ENCODE data around the gene PRKCH. TPM values are rescaled to one million over a fixed set of nuclear protein-coding genes. Genes with fewer than 3 reads are reported as not detected.

PRKCH gene
- total and polyA plus RNA-seq, 2 experiments from 2014 or later: 2.4 to 3.5 TPM

DNA sequence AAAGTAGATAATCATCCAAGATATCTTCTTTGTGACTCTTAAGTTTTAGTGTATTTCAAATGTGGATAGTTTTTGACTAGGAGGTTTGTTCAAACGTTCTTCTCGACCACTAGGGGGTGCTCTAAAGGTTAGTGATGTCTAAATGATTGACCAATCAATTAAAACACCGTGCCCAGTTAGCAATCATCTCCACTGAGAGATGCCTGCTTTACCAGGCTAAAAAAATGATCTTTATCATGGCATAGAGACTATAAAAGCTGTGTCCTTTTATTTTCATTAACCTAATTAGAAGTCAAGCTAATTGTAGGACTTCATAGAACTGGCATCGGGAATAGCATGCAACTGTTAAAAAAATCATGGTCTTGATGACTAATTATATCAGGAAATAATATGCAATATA, 153.9 kb downstream of the PRKCH start:
- WGBS, 2 experiments (ENCODE audit: low coverage in 1 of 2, low lambda C conversion rate in 2 of 2, missing lambda C conversion rate in 2 of 2): 25 to 26% methylated on average over 4 of the region's 4 CpGs
- no peak overlapping the region for H2AFZ ChIP-seq
- peak overlapping the region; percentile 94 for H3K27ac ChIP-seq
- no peak overlapping the region for H3K4me3 ChIP-seq
- no peaks in the 10 kb centered on the region for H3K9me2 ChIP-seq (ENCODE audit: insufficient read depth)
- H3F3A ChIP-seq (ENCODE audit: insufficient read depth): peaks cover 58% of the 10 kb centered on the region
- H4K20me1 ChIP-seq (ENCODE audit: insufficient read depth): no peaks in the 10 kb centered on the region
- TF ChIP-seq EZH2phosphoT487 (IDR thresholded peaks at IDR 0.05; ENCODE audit: insufficient read depth, low read depth) (no peak), EZH2 (IDR thresholded peaks at IDR 0.05; ENCODE audit: insufficient read depth, poor library complexity, severe bottlenecking) (no peak)
- no peaks in the 10 kb centered on the region for H3K36me3 ChIP-seq (ENCODE audit: low read depth)
- peak overlapping the region; percentile 31 for H3K4me2 ChIP-seq (ENCODE audit: unreplicated experiment)
- H3K4me1 ChIP-seq (ENCODE audit: insufficient read depth): peaks cover 70% of the 10 kb centered on the region
- H3K9me3 ChIP-seq (ENCODE audit: low read depth): no peaks in the 10 kb centered on the region
- peak overlapping the region; percentile 74; the same call in 1 of the 2 replicates for H3K9ac ChIP-seq
- DNase-seq: peak; percentile 88
- in situ Hi-C loops (cut with MboI): no loop called here
- H3K79me2 ChIP-seq (ENCODE audit: insufficient read depth): peaks cover 63% of the 10 kb centered on the region
- H3K27me3 ChIP-seq (replicated peaks; ENCODE audit: insufficient read depth): no peaks in the 10 kb centered on the region

DNA sequence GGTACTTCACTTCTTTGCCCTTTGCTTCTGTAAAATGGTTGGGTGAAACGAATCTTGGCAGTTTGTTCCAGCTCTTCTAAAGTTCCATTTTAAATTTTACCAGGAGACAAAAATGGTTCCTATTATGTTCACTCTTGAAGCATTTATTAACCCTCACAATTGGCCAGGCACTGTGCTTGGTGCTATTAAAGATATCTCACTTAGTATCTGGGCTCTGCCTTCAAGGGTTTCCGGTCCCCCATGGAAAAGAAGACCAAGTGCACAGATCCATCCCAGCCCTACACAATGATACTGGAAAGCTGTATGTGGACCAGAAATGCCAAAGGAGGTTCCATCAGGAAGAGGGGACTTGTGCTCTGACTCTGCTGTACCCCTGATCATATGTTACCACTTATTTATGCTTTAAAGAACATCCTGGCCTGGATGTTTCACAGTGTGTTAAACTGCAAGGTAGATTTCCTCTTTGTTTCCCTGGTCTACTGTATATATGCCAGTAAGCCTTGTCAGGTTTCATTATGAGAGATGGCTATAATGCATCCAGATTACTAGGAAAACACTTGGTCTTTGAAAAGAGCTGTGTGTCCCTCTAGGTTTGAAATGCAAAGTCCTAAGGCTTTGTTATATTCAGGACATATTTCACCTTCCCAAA, 154.8 kb downstream of the PRKCH start:
- H3F3A ChIP-seq (ENCODE audit: insufficient read depth): peaks cover 54% of the 10 kb centered on the region
- peak overlapping the region; percentile 39 for H2AFZ ChIP-seq

DNA sequence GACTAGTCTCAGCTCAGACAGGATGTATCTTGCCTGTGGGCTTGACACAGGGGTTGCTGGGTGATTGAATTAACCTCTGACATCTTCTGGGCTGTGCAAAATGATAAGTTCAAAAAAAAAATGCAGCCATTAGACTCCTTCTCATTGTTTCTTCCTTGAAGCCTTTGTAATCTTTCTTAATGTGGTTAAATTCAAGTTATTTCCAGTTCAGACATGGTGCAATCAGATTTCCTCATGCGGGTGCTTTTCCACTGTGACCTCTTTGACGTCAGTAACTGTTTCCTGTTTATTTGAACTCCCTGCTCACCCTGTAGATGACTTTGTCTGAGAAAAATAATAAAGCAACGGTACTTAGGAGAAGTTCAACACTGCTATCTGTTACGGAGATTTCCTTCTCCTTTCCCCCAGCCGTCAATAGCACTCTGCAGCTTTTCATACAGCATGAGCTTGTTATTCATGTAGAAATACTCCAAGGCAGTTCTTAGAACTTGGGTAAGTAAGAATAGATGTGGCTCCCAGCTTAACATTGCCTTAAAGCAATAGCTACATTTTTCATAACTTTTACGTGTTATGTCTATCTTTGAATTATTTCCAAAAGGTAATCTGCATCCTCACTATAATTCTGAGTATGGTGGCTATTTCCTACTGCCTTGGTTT, 155.5 kb downstream of the PRKCH start:
- peak overlapping the region; percentile 39 for H2AFZ ChIP-seq
- 35 to 37% methylated on average over 6 of the region's 6 CpGs for WGBS, 2 experiments (ENCODE audit: low coverage in 1 of 2, low lambda C conversion rate in 2 of 2, missing lambda C conversion rate in 2 of 2)
- peak overlapping the region; percentile 50 for H3K4me2 ChIP-seq (ENCODE audit: unreplicated experiment)
- H4K20me1 ChIP-seq (ENCODE audit: insufficient read depth): no peaks in the 10 kb centered on the region
- H3K27ac ChIP-seq: peak overlapping the region; percentile 94
- H3K4me1 ChIP-seq (ENCODE audit: insufficient read depth): peaks cover 59% of the 10 kb centered on the region
- in situ Hi-C loops (cut with MboI): no loop called here
- H3K27me3 ChIP-seq (replicated peaks; ENCODE audit: insufficient read depth): no peaks in the 10 kb centered on the region
- no peak overlapping the region; the same call in 1 of the 2 replicates for H3K4me3 ChIP-seq
- peak; percentile 85 for DNase-seq
- no peaks in the 10 kb centered on the region for H3K36me3 ChIP-seq (ENCODE audit: low read depth)
- H3K9me2 ChIP-seq (ENCODE audit: insufficient read depth): no peaks in the 10 kb centered on the region
- H3F3A ChIP-seq (ENCODE audit: insufficient read depth): peaks cover 48% of the 10 kb centered on the region
- no peaks in the 10 kb centered on the region for H3K9me3 ChIP-seq (ENCODE audit: low read depth)
- H3K79me2 ChIP-seq (ENCODE audit: insufficient read depth): peaks cover 50% of the 10 kb centered on the region
- H3K9ac ChIP-seq: peak overlapping the region; percentile 74
- TF ChIP-seq EZH2 (IDR thresholded peaks at IDR 0.05; ENCODE audit: insufficient read depth, poor library complexity, severe bottlenecking) (no peak), EZH2phosphoT487 (IDR thresholded peaks at IDR 0.05; ENCODE audit: insufficient read depth, low read depth) (no peak)

More for the DNA sequence above, 154.8 kb downstream of the PRKCH start:
- no peak for TF ChIP-seq EZH2phosphoT487 (IDR thresholded peaks at IDR 0.05; ENCODE audit: insufficient read depth, low read depth)
- TF ChIP-seq EZH2 (IDR thresholded peaks at IDR 0.05; ENCODE audit: insufficient read depth, poor library complexity, severe bottlenecking): no peak
- Histone ChIP-seq H3K27ac (peak overlapping the region; percentile 94), H3K27me3 (replicated peaks; ENCODE audit: insufficient read depth) (no peaks in the 10 kb centered on the region), H3K4me1 (ENCODE audit: insufficient read depth) (peaks cover 65% of the 10 kb centered on the region), H3K9me2 (ENCODE audit: insufficient read depth) (no peaks in the 10 kb centered on the region), H3K79me2 (ENCODE audit: insufficient read depth) (peaks cover 56% of the 10 kb centered on the region), H3K4me3 (no peak overlapping the region), H3K9ac (peak overlapping the region; percentile 74), H3K36me3 (ENCODE audit: low read depth) (no peaks in the 10 kb centered on the region), H4K20me1 (ENCODE audit: insufficient read depth) (no peaks in the 10 kb centered on the region), H3K9me3 (ENCODE audit: low read depth) (no peaks in the 10 kb centered on the region), H3K4me2 (ENCODE audit: unreplicated experiment) (peak overlapping the region; percentile 50)
- in situ Hi-C loops (cut with MboI): no loop called here
- peak; percentile 9 for DNase-seq
- 94 to 100% methylated on average over 2 of the region's 2 CpGs for WGBS, 2 experiments (ENCODE audit: low coverage in 1 of 2, low lambda C conversion rate in 2 of 2, missing lambda C conversion rate in 2 of 2)

DNA sequence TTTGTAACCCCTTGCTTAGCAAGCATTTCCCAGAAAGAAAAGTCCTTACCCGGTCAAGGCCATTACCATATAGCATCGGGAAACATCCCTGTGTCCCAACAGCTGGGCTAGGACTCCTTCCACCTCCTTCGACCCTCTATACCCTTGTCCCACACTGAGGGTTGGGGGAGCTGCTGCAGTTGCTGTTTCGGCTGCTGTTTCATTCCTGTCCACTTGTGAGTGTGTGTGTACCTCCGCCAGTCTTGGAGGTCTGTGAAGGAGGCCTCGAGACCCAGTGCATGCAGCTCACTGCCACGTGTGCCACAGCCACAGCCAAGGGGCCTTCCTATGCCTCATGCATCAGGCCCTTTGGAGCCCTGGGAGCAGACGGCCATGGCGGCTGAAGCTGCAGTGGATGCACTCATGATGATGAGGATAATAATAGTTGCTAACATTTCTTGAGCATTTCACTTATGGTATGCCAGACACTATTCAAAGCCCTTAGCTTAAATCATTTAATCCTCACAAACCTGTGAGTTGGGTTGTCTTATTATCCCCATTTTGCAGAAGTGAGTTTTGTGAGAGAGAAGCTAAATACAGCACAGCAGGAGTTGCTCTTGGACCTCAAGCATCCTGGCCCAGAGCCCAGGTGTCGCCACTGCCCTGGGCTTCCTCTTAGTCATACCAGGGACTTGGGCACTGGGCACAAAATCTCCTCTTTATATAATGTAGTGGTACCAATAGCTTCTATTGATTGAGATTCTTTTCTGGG, 156.5 kb downstream of the PRKCH start:
- Histone ChIP-seq H3K9me3 (ENCODE audit: low read depth) (no peaks in the 10 kb centered on the region), H3K9ac (peak overlapping the region; percentile 74; the same call in 1 of the 2 replicates), H3K4me2 (ENCODE audit: unreplicated experiment) (no peak overlapping the region), H3K9me2 (ENCODE audit: insufficient read depth) (no peaks in the 10 kb centered on the region), H3K79me2 (ENCODE audit: insufficient read depth) (peaks cover 49% of the 10 kb centered on the region), H4K20me1 (ENCODE audit: insufficient read depth) (no peaks in the 10 kb centered on the region), H3F3A (ENCODE audit: insufficient read depth) (peaks cover 40% of the 10 kb centered on the region), H3K4me3 (no peak overlapping the region), H3K4me1 (ENCODE audit: insufficient read depth) (peaks cover 52% of the 10 kb centered on the region), H2AFZ (no peak overlapping the region), H3K27me3 (replicated peaks; ENCODE audit: insufficient read depth) (no peaks in the 10 kb centered on the region), H3K27ac (peak overlapping the region; percentile 94), H3K36me3 (ENCODE audit: low read depth) (no peaks in the 10 kb centered on the region)
- WGBS, 2 experiments (ENCODE audit: low coverage in 1 of 2, low lambda C conversion rate in 2 of 2, missing lambda C conversion rate in 2 of 2): 84 to 87% methylated on average over 10 of the region's 10 CpGs
- DNase-seq: peak; percentile 64
- in situ Hi-C loops (cut with MboI): no loop called here
- TF ChIP-seq EZH2 (IDR thresholded peaks at IDR 0.05; ENCODE audit: insufficient read depth, poor library complexity, severe bottlenecking): no peak
- no peak for TF ChIP-seq EZH2phosphoT487 (IDR thresholded peaks at IDR 0.05; ENCODE audit: insufficient read depth, low read depth)

Data from GM23248 (cell line).